GM11168 (cell line): ENCODE results near the gene CPN2.

ENCODE experiments used
- in situ Hi-C: fragments of 300-500 bp; cut with MboI; formaldehyde crosslinking; loops from one replicate; pipeline ENCODE4 v1.12.0; 2022; ENCODE audit warnings: low sequenced_read_pairs; ENCODE audit not compliant: unreplicated experiment

The CPN2 gene

DNA sequence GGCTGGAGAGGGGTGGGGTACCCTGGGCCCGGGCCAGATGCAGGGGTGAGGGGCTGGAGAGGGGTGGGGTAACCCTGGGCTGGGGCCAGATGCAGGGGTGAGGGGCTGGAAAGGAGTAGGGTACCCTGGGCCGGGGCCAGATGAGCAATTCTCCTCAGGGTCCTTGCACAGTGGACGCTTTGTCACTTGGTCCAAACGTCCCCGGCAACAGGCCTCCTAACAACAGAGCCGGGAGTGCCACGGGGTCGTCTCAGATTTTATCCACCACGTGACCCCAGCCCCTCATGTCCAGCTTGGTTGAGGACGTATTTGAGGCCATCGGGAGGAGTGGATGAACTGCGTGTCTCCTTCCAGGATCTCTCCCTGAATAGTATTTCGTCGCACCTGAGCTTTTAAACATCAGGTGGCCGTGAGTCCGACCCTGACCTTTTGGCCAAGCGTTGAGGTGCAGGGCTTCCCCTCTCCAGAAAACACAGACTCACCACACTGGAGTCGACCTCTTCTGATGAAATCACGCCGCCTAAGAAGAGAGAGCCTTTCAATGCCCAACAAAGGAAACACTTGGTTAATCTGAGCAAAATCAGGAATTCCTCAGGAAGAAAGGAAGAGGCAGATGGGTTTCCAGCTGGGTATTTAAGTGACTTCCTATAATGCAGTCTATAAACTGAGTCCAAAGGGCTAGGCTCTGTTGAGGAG, 31.2 kb upstream of the CPN2 start:
- in situ Hi-C loops = no loop called here

DNA sequence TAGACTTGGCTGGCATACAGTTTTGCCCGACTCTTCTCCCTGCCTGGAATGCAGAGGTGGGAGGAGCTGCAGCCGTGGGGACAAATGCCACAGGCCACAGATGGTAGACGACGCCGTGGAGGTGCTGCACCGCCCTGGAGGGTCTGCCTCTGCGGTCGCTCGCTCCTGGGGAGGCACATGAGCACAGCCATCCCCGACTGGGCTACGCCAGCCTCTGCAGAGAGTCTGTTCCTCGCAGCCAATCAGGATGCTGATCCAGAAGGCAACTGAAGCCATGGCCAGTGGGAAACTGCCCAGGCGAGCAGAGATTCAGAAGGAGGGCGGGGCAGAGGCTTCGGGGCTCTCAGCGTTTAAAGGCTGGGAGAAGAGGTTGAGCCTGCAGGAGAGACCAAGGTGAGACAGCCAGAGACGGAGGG, 30.3 kb upstream of the CPN2 start:
- in situ Hi-C loops = no loop called here

DNA sequence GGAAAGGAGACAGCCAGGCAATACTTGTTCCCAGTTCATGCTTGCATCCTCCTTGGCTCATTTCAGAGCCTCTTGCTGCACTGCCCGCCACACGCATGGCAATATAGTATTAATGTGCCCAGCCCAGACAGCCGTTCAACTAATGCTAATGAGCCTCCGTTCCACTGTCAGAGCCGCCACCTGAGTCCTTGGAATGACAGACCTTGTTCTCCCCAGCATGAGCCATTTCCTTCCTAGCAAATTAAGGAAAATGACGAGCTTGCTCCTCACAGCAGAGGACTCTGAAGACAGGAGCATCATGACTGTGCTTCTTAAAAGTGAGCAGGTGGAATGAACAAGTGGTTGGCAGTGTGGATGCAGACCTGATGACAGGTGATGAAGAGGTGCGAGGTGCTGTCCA, 29.2 kb upstream of the CPN2 start:
- in situ Hi-C loops = no loop called here

DNA sequence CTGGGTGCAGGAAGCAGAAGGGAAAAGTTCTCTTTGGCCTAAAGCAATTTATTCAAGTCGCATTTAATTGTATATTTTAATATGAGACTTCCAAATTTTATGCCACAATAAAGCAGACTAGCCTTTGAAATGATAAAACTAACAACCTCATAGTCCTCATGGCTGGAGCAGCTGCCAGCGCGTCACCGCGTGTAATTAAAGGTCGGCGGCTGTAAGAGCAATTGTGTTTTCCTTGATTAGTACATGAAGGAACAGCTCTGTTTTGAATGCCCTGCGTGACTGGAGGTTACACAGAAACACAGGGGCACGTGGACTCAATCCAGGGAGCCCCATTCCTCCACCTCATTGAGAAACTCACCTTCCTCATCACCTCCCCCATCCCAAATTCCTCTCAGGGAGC, 28.5 kb upstream of the CPN2 start:
- in situ Hi-C loops = no loop called here

DNA sequence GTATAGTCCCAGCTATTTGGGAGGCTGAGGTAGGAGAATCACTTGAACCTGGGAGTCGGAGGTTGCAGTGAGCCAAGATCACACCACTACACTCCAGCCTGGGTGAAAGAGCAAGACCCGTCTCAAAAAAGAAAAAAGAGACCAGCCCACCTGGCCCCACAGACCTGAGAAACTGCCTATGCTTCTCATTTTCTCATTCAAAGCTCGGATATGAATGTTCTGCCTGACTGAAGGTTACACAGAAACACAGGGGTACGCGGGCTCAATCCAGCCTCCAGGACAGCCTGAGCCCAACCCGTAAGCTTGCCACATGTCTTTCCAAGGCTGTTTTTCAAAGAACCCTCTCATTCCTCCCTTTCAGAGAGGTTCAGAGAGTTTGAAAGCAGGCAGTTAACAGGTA, 28.1 kb upstream of the CPN2 start:
- in situ Hi-C loops = no loop called here

DNA sequence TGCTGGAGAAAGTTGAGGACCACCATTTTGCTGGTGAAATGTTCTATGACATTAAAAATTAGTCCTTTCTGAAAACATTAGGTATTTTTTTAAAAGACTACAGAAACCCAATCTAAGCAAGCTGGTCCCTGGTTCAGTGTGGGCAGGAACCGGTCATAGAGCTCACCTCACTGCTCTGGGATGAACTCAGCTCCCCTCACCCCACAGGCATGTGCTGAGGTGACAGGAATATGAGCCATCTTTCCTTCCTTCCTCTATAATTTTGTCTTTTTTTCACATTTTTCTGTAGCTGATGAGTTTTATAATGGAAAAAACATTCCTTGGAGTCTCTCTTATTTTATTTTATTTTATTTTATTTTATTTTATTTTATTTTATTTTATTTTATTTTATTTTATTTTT, 26.6 kb upstream of the CPN2 start:
- in situ Hi-C loops = no loop called here

DNA sequence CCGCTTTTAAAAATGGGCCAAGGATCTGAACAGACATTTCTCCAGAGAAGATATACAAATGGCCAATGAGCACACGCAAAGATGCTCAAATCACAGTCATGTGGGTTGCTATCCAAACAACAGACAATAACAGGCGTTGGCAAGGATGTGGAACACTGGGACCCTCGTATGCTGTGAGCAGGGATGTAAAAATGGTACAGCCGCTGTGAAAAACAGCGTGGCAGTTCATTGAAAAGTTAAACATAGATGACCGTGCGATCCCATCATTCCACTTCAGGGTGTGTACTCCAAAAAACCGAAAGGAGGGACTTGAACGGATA, 25.1 kb upstream of the CPN2 start:
- in situ Hi-C loops = no loop called here

DNA sequence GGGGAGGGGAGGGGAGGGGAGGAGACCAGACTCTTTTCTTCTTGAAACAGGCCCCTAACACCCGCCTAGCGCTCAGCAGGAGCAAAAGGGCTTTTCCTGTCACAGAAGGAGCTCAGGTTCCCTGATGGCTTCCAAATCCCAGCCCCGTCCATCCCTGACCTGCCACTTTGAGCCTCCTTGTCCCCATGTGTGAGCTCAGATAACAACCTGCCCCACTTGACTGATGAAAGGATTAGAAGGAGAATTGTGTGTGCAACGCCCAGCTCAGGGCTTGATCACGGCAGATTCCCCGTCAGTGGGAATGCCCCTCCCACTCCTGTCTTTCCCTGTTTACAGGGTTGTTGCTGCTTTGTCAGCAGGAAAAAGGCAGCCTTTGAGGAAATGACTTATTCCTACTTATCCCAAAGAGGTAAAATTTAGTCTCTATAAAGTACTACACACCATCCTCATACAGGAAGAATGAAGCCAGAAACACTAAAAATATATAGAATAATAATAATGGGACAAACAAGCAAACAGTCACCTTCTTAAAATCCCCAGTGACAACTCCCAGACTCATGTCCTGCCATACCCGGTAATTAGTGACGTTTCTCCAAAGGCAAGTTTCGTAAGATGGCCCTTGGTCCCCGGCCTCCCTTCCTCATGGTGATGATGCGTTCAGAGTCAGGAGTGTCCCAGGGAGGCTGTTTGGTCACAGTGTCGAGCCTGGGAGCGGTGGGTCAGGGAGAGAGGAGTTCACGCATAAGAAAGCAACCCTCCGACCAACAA, 24.5 kb upstream of the CPN2 start:
- in situ Hi-C loops = no loop called here

DNA sequence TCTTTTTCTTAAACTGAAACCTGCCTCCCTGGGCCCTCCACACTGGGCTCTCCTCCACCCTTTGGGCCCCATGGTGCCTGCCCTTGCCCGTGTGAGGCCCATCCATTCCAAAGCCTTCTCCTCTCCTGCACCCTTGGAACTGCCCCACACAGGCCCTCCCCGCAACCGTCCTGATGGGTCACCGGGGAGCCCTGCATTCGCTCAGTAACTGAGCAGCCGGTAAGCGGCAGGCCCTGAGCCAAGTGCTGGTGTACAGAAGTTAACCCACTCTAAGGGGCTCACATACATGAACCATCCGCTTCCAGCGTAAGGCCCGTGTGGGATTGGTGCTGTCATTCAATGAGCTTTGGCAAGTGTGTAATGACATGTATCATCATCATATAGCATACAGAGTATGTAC, 23.8 kb upstream of the CPN2 start:
- in situ Hi-C loops = no loop called here

DNA sequence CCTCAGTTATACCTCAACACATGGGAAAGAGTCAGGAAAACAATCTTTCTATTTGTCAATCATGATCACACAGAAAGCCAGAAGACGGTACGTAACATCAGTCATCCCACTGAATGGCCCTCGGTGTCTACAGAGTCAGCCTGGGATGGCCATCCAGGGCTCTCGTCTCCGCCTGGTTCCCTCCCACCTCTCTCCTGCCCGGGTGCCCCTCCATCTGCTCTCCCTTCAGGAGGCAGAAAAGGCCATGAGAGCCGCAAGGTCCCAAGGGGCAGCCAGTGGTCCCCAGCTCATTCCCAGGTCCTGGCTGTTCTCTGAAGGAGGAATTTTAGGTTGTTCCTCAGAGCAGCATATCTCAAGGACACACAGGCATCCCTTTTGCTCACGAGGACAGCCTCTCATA, 22.8 kb upstream of the CPN2 start:
- in situ Hi-C loops = no loop called here

DNA sequence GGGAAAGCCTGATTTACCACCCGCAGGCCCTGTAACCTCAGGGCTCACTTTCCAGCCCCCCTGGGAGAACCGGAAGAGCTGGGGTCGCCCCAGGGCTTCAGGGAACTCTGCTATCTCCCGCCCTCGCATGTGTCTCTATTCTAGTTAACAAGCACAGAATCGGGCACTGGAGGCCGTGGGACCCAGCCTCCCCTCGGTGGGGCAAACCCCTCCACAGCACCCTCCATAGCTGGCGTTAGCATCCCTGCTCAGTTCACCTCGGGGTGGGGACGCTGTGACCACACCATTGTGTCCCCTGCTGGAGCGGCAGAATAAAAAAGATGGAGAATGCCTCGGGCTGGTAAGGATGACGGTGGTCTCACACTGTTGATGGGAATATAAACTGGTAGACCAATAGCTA, 21.9 kb upstream of the CPN2 start:
- in situ Hi-C loops = no loop called here

DNA sequence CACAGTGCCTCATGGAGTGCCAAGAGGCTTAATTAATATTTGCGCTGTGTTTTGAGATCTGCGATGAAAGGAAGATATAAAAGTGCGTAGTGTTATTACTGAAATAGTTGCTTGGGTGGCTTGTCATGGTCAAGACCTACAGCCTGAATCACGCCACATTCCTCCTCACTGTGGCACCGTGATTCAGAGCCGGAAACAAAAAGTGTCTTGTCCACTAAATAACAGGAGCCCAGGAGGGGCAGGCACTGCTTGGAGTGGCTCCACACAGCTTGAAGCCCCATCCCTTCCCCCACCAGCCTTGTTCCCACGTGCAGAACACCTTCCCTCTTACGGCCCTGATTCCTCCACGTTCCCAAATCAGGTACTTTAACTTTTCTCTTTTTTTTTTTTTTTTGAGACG, 19.6 kb upstream of the CPN2 start:
- in situ Hi-C loops = no loop called here

DNA sequence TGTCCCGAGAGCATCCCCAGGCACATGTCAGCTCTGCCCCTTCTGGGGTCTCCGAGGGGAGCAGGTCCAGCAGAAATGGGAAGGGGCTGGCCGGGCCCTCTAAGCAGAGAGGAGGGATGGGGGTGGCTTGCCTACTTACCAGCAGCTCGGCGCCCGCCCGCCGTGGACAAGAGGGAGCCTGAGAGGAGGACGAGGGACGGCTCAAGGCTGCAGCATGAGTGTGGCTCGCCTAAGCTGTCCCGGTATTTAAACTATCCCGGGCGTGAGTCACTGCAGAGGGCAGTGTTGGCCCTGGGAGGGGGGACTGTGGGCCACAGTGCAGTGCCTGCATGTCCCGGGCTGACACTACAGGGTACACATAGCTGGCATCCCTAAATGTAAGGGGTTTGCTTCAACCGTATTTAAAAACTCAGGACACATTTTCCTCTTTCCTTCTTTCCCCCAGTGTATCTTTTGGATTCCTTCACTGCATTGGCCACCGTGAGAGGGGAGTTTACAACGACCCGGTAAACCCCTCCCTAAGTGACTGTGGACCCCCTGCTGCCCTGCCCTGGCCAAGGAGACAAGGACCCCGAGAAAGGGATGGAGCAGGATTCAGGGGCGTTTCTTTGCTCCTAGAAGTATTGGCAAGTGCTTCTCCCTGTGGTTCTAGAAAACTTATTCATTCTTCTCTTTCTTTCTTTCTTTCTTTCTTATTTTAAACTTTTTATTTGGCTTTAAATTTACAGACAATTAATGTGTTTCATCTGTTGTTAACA, 18.6 kb upstream of the CPN2 start, which contains the start of gene LRRC15:
Gene LRRC15 (minus strand): TSS at position 222 of the 758 bp plus-strand sequence. CDS start 8,700 bp downstream, outside the sequence.
- in situ Hi-C loops = no loop called here

DNA sequence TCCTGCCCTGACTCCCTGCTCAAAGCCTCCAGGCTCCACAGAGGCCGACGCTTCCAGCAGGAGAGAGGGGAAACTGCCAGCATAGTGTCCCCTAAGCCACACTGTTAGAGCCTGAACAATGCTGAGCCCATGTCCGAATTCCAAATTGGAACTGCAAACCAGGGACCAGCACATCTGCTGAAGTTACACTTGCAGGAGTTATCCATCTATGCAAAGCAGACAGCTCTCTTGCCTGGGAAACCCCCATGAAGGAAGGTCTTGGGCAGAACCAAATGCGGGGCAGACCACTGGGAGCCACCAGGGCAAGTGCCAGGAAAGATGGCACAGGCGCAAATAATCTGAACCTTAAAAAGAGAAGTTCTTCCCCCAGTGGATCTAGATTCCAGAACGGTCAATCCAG, 17.8 kb upstream of the CPN2 start:
- in situ Hi-C loops = no loop called here

DNA sequence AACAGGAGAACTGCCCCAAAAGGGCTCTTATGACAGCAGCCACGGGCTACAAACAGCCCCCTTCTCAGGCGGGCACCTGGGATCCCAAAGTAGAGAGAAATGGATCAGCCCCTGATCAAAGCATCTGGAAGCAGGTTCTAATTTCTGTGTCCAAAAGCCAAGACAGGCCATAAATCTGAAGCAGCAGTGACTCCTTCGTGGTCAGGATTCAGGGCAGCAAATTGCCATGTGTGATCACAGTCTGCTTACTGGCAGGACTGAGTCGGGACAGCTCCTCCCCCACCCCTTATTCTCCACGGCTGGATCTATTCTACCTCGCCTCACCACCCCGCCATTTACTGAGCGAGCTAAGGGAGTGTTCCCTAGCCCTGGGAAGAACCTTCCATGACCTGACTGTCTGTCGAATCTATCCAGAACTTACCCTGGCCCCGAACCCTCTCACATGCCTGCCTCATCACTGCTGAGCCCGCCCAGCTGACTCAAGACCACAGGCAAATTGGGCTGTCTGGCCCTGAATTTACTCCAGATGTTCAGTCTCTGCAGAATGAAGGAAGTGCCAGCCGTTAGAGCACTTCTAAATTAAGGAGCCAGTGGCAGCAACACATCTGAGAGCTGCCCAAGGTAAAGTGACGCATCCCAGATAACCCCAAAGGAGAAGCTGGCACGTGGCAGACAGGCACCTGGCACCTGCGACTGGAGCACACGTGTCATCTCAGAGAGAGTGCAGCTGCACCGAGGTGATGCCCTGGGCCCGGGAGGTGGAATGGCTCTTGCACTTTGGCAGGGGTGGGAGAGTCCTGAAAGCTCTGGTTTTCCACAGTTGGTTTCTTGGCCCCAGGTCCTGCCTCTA, 17.1 kb upstream of the CPN2 start:
- in situ Hi-C loops = no loop called here

DNA sequence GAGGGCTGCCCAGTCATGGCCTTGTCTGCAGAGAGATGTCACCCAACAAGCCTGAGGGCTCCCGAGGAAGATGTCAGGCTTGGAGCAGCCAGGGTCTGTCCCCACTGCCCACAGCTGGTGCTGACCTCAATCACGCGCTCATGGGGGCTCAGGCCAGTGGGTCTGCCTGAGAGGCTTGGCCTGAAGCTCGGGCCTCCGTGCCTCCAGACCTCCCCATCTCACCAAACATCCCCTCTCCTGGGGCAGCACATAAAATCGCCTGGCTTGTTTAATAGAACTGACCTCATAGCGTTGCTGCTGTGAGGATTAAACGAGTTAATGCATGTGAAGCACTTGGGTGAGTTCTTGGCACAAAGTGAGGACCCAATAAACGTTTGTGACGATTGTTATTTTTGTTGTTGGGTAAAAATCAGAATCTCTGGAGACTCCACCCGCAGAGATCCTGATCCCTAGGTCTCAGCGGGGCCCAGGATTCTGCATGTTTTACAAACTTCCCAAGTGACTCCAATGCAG, 14.9 kb upstream of the CPN2 start:
- in situ Hi-C loops = no loop called here

DNA sequence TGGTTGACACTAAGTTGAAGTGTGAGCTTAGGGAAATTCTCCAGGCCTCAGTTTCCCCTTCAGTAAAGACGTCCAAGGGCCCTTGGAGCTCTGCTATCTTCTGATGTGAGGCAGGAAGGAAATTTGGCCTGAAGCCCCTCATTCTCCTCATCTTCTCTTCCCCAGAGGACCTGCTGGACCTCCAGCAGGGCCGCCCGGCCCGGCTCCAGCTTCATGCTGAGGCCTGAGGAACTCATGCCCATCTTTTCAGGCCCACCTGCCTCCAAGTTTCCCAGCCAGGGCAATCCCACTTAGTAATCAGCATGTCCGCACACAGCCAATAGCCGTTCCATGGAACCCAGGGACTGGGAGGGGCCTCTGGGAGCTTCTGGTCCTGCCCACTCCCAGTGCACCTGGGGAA, 14.4 kb upstream of the CPN2 start:
- in situ Hi-C loops = no loop called here

DNA sequence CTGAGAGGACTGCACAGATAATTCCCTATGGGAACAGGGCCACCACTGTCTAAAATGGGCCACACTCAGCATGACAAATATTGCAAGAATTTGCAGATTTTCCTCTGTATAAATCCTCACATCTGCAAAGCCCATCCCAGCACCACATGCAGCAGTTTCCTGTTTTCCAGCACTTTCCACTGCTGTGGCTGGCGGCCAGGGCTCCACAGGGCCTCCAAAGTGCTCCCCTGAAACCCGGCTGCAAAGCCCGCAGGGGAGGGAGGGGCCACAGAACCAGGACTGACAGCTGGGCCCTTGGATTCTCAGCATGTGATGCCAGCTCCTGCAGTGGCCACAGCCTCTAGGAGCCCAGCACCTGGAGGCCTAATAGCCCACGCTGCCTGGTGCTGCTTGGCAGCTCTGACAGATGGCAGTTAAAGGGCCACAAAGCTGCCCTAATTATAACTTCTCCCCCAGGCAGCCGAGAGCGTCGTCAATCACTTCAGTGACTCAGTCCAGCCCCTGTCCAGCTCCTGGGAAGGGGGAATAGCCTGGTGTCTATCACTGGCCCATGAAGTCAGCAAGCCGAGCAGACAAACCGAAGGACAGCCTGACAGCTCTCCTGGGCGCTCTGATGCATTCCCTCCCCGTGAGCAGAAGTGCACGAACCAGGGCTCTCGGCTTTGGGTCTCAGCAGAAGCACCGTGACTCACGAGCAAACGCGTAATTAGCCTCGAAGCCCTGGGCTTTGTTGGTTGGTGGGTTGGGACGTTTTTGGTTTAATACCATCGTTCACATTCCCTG, 13.7 kb upstream of the CPN2 start:
- in situ Hi-C loops = no loop called here

DNA sequence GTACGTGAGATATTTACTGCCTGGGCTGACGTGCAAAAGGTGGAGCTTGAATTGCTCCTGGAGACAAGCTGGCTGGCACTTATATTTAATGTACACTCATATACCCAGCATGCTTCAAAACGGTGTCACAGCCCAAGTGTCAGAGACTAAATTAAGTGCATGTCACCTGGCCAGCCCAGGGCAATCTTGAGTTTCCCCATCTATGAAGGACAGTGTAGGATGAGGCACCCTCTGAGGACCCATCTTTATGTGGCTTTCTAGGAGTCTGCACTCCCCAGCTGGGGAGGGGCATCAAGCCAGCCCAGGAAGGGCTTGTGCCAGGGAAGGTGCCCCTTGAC, 13.2 kb upstream of the CPN2 start:
- in situ Hi-C loops = no loop called here

DNA sequence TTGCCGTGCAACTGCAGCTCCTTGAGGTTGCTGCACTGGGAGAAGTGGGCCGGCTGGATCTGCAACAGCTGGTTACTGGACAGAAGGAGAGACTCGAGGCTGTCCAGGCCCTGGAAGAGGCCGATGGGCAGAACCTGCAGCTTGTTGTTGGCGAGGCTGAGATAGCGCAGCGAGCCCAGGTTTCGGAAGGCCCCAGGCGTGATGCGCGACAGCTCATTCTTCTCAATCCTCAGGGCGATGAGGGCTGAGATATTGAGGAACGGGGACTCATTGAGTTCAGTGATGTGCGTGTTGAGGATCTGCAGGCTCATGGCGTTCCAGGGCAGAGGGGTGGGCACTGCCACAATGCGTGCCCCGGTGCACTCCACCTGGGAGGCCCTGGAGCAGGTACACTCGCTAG, 9.4 kb upstream of the CPN2 start:
- in situ Hi-C loops = no loop called here
